Erythroblast (primary cell): ENCODE data around the gene ARHGEF11.

ENCODE experiments used
- DNase-seq, 2 experiments: peaks; one replicate each; lab custom pipeline; 2025; lab: John Stamatoyannopoulos, UW
- GATA1 ChIP-seq: IDR thresholded peaks from 2 replicates; pipeline ENCODE4 v1.6.1; 2011; ENCODE audit warnings: low read depth, mild to moderate bottlenecking, control low read depth, low read length, moderate library complexity
- POLR2A ChIP-seq: IDR thresholded peaks from 2 replicates; pipeline ENCODE4 v1.6.1; 2011; ENCODE audit warnings: mild to moderate bottlenecking, low read length

Gene ARHGEF11

DNA sequence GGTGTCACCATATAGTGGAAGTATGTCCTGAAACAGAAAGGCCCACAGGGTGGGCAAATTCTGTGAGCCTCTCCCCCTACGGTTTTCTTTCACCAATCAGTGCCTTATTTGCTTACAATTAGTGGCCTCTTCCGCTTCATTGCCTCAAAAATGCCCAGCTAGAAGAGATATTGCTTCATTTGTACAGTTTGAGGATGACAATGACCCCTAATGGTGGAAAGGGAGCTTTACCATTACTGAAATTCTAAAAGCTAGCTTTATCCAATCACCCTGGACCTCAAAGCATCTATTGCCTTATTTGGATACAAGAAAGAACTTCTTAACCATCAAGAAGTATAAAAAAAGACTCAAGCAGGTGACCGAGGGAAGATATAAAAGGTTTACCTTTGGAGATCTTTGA is 75.5 kb downstream of the ARHGEF11 start:
- TF ChIP-seq POLR2A (no peak), GATA1 (no peak)
- peak in 1 of 2 experiments; percentile 6 for DNase-seq

DNA sequence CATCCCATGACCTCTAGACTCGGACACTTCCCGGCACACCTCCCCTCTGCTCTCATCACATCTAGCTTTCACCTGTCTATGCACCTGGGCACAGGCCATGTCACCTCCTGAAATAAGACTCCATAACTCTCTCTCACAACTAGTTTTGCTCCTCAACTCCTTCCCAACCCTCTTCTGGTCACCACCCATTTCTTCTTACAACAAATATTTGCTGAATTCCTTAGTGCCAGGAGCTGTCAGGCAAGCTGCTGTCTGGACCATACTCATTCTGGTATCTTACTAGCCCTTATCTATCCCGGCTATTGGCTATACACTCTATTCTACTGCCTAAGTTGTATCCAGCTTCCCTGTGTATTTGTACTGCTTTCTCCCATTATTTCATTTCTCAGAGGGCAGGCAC is 76.0 kb downstream of the ARHGEF11 start:
- no peak for DNase-seq
- TF ChIP-seq GATA1 (no peak), POLR2A (no peak)

GRCh38 chr1:156964441-156964840 is 81.1 kb downstream of the ARHGEF11 start:
- DNase-seq = no peak
- TF ChIP-seq GATA1 (no peak), POLR2A (no peak)

DNA sequence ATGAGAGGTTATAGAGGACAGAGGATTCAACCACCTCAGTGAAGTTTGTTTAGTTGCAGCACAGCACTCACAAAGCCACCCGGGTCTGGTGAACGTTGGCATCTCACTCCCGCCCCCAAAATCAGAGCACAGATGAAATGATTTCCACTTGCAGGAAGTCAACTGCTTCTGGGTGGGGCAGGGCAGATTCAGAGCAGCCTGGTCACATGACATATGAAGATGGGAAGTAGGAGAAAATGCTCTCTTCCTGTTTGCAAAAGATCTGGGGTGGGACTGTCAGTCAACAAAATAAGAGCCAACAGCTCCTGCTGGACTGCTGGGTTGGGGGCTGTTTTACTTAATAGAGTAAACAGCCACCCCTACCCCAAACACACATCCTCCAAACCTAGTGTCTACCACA is 81.9 kb downstream of the ARHGEF11 start:
- TF ChIP-seq POLR2A = no peak
- no peak for TF ChIP-seq GATA1
- no peak for DNase-seq

GRCh38 chr1:156961709-156962108 is 83.8 kb downstream of the ARHGEF11 start:
- peak in 1 of 2 experiments; percentile 7 for DNase-seq
- TF ChIP-seq POLR2A = no peak
- TF ChIP-seq GATA1 = no peak

- no peak for DNase-seq
- TF ChIP-seq GATA1 (no peak), POLR2A (no peak)
Measured at GRCh38 chr1:156959925-156960324, 85.6 kb downstream of the ARHGEF11 start.

DNA sequence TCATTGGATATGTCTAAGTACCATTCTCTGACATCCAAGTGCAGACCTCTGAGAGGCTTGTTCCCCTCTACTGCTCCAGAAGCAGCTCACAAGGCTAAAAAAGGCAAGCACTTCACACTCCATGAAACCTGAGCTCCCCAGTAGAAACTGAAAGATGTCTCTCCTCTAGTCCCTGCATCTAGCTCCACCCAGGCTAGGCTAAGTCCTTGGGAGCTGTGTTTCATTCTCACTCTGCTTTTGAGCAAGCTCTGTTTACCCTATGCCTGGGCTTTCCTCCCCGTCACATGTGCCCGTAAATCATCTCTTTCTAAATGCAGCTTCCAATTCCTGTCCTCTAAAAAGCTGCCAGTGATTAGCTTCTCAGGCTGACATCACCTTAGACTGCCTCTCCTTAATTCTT is 86.1 kb downstream of the ARHGEF11 start:
- TF ChIP-seq GATA1 = no peak
- TF ChIP-seq POLR2A = no peak
- no peak for DNase-seq

GRCh38 chr1:156958247-156958714 is 87.3 kb downstream of the ARHGEF11 start:
- no peak for TF ChIP-seq POLR2A
- no peak for TF ChIP-seq GATA1
- DNase-seq = peak; percentile 17 to 56

- no peak for TF ChIP-seq POLR2A
- no peak for TF ChIP-seq GATA1
- no peak for DNase-seq
Measured at GRCh38 chr1:156957634-156958033, 87.9 kb downstream of the ARHGEF11 start.

- no peak for TF ChIP-seq POLR2A
- no peak for TF ChIP-seq GATA1
- no peak for DNase-seq
Measured at GRCh38 chr1:156956333-156956732, 89.2 kb downstream of the ARHGEF11 start.

GRCh38 chr1:156953571-156953970 is 92.0 kb downstream of the ARHGEF11 start:
- TF ChIP-seq GATA1 = no peak
- DNase-seq = no peak

DNA sequence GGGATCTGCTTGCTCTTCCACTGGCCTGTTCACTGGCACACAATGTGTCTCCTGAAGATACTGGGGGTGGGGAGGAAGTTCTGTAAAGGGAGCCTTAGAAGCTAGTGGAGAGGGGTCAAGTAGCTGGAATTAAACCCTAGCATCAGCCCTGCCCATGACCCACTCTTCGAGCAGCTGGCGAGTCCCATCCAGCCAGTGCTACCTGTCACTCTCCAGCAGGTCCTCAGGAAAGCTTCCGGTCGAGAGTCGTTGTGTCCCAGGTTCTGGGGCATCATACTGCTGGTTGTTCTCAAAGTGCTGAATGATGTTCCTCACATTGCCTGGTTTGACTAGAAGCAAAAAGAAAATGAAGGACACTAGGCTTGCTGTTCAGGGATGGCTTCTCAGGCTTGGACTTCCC is 94.2 kb downstream of the ARHGEF11 start:
- TF ChIP-seq GATA1 (no peak), POLR2A (no peak)
- DNase-seq = no peak

- no peak for TF ChIP-seq POLR2A
- no peak for TF ChIP-seq GATA1
- DNase-seq = no peak
Measured at GRCh38 chr1:156949127-156949526, 96.4 kb downstream of the ARHGEF11 start.

DNA sequence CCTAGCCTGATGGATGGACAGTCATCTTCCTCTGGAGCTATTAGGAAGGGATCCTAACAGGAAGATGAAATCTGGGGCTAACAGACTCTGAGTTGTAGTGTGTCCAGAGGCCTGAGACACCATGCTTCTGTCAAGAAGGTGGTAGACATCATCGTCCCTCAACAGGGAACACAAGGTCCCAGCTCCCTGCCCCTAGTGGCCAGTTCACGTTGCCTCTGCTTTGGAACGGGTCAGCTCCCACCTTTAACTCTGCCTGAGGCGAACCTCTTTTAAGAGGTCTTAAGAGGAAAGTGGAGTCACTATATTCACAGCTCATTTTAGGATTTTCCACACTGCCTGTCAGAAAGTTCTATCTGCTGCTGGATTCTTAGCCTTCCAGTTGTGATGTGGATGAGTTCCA is 96.8 kb downstream of the ARHGEF11 start:
- TF ChIP-seq GATA1 (no peak), POLR2A (no peak)
- peak in 1 of 2 experiments; percentile 9 for DNase-seq

- TF ChIP-seq GATA1 (no peak), POLR2A (no peak)
- no peak for DNase-seq
Measured at GRCh38 chr1:156947818-156948525, 97.6 kb downstream of the ARHGEF11 start.

GRCh38 chr1:156947127-156947526 is 98.4 kb downstream of the ARHGEF11 start:
- TF ChIP-seq GATA1 = no peak
- TF ChIP-seq POLR2A = no peak
- no peak for DNase-seq
